IPS DF 4.7 (cell line): ENCODE measurements around the gene BRD4.

ENCODE experiments used
- DNase-seq: peaks from one replicate; pipeline ENCODE4 v3.0.0-alpha.2; 2013; ENCODE audit warnings: low spot score; ENCODE audit errors: extremely low read depth

The BRD4 gene

GRCh38 chr19:15249528-15249874 lies 82.8 kb downstream of the BRD4 start:
- no peak for DNase-seq

GRCh38 chr19:15248648-15249527 lies 83.5 kb downstream of the BRD4 start:
- DNase-seq, result no peak

- DNase-seq, result no peak
Observed at GRCh38 chr19:15248106-15248505, 84.2 kb downstream of the BRD4 start.

- no peak for DNase-seq
Observed at GRCh38 chr19:15247107-15248014, 85.0 kb downstream of the BRD4 start.

- DNase-seq, result no peak
Observed at GRCh38 chr19:15246198-15246481, 86.2 kb downstream of the BRD4 start.

GRCh38 chr19:15245370-15246197 lies 86.8 kb downstream of the BRD4 start:
- no peak for DNase-seq

DNA sequence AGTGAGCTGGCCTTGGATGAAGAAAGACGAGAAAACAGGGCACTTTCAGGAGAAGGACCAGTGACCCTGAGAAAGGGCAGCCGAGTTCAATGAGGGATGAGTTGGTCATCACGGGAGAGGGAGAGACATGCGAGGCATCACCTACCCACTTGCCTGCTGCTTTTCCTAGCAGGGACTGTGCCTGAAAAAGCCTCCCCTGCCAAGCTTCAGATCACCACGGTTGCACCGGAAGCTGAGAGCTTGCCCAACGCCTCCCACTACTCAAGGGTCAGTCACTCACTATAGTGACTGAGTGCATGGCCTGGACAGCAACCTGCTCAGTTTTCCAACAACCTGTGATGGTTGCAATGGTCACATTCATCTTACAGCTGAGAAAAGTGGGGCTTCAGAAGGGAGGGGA lies 87.5 kb downstream of the BRD4 start:
- no peak for DNase-seq

DNA sequence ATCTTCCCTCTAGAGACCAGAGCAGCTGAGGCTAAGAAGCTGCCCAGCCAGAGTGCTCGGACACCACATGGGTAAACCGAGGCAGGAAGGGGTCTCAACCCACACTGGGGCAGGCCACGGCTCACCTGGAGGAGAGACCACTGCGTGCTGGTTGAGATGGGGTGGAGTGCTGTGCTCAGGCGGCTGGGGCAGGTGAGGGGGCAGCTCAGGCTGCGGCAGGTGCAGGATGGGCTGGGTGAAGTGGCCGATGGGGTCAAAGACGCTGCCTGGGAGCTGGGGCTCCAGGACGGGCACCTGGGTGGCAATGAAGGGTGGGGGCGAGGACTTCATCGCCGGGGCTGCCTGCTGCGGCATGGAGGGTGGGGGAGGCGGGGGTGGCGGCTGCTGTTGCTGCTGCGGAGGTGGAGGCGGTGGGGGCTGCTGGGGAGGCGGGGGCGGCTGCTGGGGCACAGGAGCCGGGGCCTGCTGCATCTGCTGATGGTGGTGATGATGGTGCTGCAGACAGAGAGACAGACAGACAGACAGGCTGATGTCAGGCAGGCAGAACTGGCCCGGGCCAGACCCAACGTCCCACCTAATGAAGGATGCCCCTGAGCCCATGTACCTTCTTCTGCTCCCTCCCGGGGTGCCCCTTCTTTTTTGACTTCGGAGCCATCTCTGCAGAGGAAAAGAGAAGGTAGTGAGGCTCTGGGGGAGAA lies 88.1 kb downstream of the BRD4 start:
- DNase-seq, result no peak

- DNase-seq, result no peak
Observed at GRCh38 chr19:15243236-15243957, 88.9 kb downstream of the BRD4 start.

DNA sequence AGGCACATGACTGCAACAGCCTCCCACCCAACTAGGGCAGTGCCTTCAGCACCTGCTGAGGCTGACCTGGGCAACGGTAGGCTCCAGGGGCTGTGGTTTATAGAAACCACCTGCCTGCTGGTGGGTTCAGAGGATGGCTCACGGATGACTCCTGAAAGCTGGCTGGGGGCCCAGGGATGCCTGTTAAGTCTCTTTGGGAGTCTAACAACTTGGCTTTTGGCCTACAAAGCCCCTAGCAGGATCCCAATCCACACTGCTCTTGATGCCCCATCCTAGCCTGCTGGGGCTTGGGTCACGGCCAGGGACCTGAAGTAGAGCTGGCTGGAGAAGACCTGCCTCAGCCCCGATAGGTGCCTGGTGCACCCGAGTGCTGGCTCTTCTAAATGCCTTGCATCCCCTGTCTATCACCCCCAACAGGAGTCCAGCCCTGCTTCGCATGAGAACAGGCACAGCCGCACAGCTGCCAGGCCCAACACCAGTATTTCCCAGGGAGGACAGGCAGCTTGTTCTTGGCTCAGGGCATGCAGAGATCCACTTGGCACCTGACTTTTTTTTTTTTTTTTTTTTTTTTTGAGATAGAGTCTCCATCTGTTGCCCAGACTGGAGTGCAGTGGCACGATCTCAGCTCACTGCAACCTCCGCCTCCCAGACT lies 91.0 kb downstream of the BRD4 start:
- no peak for DNase-seq

GRCh38 chr19:15240515-15240914 lies 91.8 kb downstream of the BRD4 start:
- no peak for DNase-seq

DNA sequence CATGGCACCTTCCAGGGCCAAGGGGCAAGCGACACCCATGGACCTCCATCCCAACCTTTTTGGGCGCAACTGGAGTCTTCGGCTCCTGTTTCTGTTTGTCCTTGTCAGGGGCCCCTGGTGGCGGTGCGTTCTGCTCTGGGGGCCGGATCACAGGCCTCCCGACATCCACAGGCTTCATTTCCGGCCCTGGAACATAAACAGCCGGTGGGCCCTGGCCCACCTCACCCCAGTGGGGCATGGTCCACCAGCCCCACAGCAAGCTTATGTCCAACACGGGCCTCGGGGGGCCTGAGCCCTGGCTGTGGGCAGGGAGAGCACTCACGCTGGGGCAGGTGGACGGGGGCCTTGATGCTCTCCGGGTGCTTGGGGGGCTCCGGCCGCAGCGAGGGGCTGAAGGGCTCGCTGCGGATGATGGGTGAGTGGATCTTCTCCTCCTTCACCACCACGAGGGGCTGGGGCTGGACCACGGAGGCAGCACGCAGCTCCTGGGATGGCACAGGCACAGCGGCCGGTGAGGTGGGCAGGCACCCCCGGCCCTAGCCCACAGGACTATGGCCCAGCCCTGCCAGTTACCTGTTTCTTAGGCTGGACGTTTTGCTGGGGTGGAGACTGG lies 92.9 kb downstream of the BRD4 start:
- DNase-seq, result no peak

DNA sequence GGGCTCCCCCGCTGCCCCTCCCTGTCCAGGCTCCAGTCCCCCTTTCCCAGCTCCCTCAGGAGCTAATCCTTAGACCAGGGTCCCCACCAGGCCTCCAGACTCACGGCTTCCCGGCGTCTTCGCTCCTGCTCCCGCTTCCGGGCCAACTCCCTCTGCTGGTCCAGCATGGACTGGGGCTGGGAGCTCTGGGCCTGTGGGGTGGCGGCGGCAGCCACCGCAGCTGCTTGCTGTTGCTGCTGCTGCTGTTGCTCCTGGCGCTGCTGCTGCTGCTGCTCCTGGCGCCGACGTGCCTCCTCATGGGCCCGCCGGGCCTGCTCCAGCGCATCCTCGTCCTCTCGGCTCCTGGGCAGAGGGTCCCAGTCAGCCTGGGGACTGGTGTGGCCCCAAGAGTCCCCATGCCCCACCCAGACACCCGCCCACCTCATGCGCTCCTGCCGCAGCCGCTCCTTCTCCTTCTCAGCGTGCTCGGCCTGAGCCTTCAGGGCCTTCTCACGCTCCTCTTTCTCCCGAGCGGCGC lies 93.6 kb downstream of the BRD4 start:
- DNase-seq, result no peak

DNA sequence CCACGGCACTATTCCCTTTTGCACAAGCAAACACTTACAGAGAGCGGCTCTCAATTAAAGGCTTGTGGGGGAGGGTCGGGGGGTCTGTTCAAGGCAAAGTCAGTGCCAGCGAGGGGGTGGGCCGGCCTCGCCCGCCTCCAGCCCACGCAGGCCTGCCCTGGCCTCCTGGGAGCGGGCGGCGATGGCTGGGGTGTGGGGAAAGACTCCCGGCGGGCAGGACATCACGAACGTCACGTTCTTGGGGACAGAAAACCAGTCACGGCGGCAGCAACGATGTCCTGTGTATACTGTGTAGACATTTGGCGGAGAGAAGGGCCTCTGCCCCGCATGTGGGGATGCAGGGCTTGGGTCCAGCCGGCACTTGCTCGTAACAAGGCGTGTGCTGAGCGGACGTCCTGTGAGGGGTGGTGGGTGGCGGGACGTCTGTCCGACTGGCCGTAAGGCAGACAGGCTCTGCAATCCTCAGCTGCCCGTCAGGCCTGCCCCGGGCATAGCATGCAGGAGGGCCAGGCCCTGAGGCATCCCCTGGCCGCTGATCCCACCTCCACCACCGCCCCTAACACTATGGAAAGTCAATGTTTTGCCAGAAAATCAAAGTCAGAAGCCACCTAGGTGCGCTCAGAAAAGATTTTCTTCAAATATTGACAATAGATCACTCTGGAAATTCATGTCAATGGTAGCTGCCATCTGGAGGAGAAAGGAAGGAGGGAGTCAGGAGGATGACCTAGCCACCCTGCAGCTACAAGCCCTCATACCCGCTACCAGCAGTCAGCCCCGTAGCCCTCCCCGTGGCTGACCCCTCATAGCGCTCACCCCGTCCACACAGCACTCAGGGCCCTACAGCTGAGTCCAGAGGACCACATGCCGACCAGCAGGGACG lies 94.3 kb downstream of the BRD4 start:
- DNase-seq, result no peak

- no peak for DNase-seq
Observed at GRCh38 chr19:15236886-15237285, 95.5 kb downstream of the BRD4 start.

DNA sequence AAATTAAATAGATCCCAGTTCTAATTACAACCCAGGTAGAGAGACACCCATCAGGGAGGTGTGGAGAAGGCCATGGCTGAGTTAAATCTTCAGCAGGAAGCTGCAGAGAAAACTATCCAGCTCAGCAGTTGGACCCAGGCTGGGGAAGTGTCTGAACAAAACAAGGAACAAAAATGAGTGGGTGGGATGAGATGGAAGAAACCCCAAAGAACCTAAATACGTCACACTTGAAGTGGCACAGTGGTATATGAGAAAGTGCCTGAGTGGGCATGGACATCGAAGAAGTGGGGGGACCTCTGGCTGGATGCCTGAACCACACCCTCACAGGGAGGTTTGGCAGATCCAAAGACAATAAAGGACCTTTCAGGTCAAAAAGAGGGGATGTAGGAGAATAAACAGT lies 96.6 kb downstream of the BRD4 start:
- no peak for DNase-seq

- no peak for DNase-seq
Observed at GRCh38 chr19:15234431-15235130, 97.8 kb downstream of the BRD4 start.

DNA sequence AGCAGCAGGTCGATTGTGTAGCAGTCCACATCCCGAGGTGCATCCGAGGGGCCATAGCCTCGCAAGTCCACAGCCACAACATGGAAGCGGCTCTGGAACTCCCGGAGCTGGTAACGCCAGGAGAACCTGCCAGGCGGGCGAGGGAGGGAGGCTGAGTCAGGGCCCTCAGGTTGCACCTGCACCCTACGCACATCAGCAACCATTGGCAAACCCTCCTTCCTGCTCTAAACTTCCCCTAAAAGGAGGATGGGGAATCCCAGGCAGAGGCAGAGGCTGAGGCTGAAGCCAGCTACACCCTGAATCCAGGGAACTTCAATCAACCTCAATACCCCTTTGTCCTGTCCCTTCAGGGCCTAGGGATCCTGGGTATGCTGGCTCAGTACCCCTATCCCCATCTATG lies 101.1 kb downstream of the BRD4 start:
- DNase-seq, result no peak
